HEK293 (cell line): ENCODE results near the gene POGLUT2.

Experiments used
- CTCF ChIP-seq: fragments of 450-650 bp; formaldehyde crosslinking; IDR thresholded peaks from 2 replicates; pipeline ENCODE4 v1.5.1; 2016; ENCODE audit warnings: missing biosample characterization, missing genetic modification characterization
- OSR2 ChIP-seq: fragments of 450-650 bp; formaldehyde crosslinking; IDR thresholded peaks from 2 replicates; pipeline ENCODE4 v1.5.1; 2016; ENCODE audit warnings: missing biosample characterization, missing genetic modification characterization
- ZNF354C ChIP-seq: fragments of 450-650 bp; formaldehyde crosslinking; IDR thresholded peaks from 2 replicates; pipeline ENCODE4 v1.5.1; 2016; ENCODE audit warnings: missing biosample characterization, missing genetic modification characterization, low read depth, borderline replicate concordance
- ZNF398 ChIP-seq: fragments of 450-650 bp; formaldehyde crosslinking; IDR thresholded peaks from 2 replicates; pipeline ENCODE4 v1.5.1; 2017; ENCODE audit warnings: missing biosample characterization, missing genetic modification characterization
- ZNF423 ChIP-seq: fragments of 450-650 bp; formaldehyde crosslinking; IDR thresholded peaks from 2 replicates; pipeline ENCODE4 v1.5.1; 2016; ENCODE audit warnings: missing biosample characterization, missing genetic modification characterization
- ZNF747 ChIP-seq: fragments of 450-650 bp; formaldehyde crosslinking; IDR thresholded peaks from 2 replicates; pipeline ENCODE4 v1.5.1; 2016; ENCODE audit warnings: missing biosample characterization, missing genetic modification characterization

GRCh38 chr13:102817241-102817640, 18.5 kb upstream of the POGLUT2 start:
- no peak for TF ChIP-seq ZNF747 (tag by site-specific recombination)
- TF ChIP-seq ZNF398 (tag by site-specific recombination): no peak
- TF ChIP-seq OSR2: no peak
- TF ChIP-seq CTCF (tag by site-specific recombination): no peak
- TF ChIP-seq ZNF423: no peak
- TF ChIP-seq ZNF354C (tag by site-specific recombination): no peak
